LoVo (cell line): ENCODE measurements around the gene CFAP45.

Experiments
- DNase-seq: peaks from one replicate; pipeline ENCODE4 v3.0.0-alpha.2; 2016; ENCODE audit warnings: low spot score

CFAP45 gene

DNA sequence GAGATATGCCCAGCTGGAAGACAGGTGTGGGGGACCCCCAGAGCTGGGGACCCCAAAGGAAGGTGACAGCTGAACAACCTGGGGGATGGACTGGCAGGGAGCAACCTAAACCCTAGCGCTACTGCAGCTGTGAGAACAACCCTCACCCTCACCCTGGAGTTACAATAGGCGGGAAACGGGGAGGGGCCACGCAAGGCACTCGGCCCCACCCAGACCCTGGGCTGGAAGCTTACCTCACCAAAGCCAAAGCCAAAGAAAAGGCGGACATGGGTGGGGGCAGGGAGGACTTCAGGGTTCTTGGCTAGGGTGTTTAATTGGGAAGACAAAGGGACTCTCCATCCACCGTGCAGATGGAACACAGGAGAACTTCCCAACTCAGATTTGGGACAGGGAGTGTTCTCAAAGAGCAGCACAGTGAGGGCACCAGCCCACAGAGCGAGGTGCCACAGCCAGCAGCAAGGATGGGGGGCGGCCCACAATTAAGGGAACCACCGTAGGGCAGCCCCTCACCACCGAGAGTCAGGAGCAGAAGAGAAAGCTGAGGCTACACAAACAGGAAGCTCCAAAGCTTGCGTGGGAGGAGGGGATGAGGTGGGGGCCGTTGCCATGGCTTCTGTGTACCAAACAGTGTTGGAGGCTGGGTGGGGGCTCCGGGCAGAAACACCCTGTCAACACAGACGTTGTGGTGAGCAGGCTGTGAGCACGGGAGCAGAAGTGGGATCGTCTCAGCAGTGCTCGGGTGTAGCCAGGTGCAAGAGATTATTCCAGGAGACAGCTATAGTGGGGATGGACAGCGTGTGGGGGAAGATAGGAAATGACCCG lies 23.4 kb upstream of the CFAP45 start:
- no peak for DNase-seq

- DNase-seq: no peak
These were observed 22.7 kb upstream of the CFAP45 start for GRCh38 chr1:159922511-159923202.

DNA sequence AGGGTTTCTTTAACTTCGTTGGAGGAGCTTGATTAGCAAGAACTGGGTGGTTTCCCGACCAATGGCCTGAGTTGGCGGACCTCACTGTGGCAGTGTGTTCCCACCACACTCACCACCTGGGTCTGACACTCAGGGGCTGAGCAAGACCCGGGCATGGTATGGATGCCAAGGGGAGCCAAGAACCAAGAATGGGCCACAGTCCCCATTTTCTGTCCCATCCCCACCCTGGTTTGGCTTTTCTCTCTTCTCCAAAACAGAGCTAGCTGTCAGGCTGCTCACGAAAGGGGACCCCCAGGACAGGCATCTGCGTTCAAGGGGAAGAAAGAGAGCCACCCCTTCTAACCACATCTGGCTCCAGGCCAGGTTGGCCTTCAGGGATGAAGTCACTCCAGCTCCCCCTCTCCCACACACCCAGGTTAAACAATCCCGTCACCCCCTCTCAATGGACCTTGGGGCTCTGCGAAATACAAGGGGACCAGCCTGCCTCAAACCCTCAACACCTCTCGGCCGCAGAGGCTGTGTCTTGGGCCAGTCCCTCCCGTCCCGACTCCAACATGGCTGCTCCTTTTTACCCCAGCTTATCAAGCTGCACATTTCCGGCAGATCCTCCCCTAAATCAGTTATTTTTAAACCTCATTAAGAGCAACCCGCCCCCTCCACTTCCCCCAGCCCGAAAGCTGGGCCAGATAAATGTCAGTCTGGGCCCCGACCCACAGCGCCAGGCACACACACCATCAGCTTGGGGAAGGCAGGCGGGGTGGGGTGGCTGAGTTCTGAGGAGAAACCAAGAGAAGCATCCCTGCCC lies 21.9 kb upstream of the CFAP45 start:
- DNase-seq: no peak

DNA sequence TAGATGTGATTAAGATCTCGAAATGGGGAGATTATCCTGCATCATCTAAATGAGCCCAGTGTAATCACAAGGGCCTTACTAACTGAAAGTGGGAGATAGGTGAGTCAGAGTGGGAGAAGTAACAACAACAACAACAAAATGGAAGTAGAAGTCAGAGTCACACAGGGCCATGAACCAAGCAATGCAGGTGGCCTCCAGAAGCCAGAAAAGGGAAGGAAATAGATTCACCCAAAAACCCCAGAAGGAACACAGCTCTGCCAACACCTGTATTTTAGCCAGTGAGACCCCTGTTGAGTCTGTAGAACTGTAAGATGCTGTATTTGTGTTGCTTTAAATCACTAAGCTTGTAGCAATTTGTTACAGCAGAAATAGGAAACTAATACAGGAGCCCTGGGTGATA lies 21.3 kb upstream of the CFAP45 start:
- DNase-seq: no peak

DNA sequence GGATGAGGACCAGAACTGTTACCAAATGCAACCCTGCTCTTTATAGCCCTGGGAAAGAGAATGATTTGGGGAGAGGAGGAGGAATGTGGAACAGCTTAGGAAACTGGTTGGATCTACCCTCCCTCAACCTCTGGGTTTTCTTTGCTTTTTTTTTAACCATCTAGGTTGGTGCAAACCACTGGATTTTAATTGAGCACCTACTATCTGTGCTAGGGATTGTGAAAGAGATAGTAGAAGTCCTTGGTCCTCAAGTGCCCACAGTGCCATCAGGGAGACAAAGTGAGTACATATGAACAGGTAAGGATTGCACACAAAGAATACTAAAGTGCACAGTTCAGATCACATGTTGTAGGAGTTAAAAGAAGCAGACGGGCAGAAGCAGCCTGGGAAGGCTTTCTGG lies 20.7 kb upstream of the CFAP45 start:
- no peak for DNase-seq

DNA sequence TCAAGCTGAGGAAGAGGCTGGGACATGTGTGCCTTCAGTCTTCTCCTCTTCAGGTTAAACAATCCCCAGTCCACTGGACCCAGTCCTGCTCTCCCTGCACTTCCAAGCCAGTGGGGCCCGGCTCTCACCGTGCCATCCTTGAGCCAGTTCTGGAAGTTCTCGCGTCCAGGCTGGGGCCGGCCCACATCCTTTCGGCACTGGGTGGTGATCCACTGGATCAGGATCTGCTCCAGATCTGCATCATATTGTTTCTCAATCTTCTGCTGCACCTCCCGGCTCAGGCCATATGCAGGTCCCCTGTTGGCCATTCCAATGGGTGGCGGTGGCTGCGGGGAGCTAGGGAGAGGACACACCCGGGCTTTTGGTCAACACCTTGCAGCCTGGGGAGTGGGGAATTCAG lies 20.2 kb upstream of the CFAP45 start:
- no peak for DNase-seq

GRCh38 chr1:159919236-159919865 lies 19.4 kb upstream of the CFAP45 start:
- DNase-seq: no peak

DNA sequence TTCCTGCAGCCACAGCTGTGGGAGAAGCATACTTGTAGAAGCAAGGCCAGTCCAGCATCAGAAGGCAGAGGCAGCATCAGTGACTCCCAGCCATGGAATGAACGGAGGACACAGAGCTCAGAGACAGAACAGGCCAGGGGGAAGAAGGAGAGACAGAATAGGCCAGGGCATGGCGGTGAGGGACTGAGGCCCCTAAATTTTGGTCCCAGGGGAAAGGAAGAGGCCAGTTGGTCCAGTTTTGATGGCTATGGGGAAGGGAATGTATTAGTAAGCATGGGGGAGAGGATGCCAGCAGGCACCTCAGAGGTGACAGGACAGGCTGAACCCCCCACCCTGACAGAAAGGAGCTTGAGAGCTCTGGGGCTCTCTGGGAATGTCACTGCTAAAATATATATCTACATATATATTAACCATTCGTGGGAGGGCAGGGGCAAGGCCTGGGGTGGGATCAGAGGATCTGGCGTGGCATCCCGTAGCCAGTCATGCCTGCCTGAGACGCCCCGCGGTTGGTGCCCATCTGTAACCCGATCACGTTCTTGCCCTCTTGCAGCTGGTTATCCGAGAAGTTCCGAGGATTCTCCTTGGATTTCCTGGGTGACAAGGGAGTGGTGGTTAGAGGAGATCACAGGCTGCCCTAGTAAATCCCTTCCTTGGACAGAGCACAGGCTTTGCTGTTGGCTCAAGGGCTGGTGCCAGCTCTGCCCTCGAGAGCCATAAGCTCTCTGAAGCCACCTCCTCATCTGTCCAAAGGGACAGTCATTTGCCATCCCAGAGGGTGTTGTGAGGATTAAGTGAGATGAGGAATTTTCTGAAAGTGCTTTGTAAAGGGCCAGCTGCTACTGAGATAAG lies 18.6 kb upstream of the CFAP45 start:
- DNase-seq: no peak

DNA sequence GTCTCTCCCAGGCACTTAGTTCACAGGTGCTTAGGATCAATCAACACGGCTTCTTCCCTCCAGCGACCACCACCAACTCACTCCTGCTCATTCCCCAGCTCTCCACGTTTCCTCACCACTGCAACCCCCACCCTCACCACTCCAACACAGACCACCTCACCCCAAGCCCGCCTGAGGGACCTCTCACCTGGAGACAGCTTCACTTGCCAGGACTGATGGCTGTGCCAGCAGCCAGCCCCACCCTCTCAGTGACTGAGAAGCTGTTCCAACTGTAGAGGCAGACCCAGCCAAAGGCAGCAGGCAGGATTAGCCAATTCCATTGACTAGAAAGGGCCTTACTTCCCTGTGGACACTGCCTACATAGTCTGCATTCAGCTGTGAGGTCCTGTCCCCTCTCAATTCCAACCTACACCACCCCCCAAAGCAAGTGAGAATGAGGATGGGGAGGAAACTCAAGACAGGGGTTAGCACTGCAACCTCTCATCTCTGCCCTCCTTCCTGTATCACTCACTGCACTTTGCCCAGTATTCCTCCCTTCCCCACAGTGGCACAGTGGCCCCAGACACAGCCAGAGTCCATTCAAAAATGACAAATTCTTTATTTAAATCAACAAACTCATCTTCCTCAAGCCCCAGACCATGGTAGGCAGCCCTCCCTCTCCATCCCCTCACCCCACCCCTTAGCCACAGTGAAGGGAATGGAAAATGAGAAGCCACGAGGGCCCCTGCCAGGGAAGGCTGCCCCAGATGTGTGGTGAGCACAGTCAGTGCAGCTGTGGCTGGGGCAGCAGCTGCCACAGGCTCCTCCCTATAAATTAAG lies 17.8 kb upstream of the CFAP45 start:
- DNase-seq: no peak

DNA sequence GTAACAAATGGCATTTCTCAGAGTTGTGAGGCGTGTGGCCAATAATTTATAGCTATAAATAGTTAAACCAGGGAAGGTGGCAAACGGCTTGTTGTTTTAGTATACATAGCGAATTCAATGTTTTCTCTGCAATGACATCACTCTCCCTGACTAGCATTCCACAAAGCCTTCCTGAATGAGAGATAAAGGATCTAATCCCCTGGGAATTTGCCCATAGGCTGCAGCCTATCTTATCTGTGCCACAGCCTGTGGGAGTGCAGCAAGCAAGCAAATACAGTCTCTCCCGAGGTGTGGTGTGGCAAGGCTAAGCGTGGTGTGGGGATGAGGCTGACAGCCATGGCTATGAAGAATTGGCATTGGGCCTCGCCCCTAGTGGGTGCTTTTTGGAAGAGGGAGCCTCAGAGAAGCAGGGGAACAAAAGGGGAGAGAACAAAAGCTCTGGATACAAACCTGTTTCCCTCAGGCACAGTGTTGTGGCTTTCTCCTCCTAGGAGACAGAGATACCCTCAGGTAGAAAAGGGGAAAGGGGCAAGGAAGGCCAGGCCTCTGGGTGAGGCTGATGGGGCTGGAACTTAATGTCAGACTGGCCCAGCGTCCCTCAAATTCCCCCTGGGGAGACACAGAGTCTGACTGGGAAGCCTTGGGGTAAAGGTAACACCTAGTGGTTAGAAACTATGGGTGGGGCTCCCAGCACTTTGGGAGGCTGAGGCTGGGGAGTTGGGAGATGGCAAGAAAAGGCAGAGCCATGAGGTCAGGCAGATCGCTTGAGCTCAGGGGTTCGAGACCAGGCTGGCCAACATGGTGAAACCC lies 16.5 kb upstream of the CFAP45 start:
- peak; percentile 25 for DNase-seq

DNA sequence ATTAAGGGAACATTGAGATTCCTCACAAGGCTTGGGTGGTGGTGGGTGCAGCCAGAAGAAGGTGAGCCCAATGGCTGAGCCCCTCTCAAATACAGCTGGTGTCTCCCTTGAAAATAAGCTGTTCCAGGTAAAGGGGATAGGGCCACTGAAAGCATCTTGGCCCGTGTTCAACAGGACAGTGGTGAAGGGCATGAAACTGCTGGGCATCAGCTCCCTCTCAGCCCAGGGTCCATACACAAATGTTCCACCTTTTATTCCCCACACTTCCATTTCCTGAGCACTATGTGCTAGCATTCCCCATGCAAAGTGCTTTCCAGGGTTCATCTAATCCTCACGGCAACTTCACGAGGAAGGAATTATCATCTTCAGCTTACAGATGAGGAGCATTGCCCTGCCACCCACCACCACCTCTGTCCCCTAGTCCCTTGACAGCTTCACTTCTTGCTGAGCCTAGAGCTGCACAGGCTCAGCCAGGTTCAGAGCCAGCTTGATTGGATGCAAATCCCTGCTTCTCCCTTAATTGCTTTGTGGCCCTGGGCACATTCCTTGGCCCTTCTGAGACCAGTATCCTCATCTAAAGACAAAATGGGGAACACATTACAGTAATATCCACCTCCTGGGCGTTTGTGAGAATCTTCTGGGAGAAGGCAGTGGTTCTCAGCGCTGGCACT lies 15.7 kb upstream of the CFAP45 start:
- no peak for DNase-seq

DNA sequence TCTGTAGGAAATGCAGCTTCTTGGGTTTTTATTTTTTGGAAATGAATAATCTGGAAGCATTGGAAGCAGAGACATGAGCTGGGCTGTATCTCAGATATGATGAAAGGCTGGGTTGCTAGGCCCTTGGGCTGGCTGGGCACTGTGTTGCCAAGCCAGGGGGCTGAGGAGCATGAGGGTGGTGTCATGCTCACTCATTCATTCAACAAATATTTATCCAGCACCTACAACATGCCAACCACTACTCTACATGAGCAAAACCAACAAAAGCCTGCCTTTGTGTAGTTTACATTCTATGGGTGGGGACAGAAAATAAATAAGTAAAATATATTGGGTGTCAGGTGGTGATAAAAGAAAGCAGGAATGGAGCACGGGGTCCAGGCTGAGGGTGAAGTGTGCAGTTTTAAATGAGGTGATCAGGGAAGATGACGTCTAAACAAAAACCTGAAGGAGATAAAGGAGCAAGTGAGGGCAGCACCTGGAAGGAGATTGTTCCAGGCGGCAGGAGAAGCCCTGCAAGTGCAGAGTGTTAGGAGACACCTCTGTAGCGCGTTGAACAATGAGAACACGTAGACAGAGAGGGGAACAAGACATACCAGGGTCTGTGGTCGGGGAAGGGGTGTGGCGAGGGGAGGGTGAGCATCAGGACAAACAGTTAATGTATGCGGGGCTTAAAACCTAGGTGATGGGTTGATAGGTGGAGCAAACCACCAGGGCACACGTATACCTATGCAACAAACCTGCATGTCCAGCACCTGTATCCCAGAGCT lies 14.5 kb upstream of the CFAP45 start:
- no peak for DNase-seq

GRCh38 chr1:159913451-159914192 lies 13.7 kb upstream of the CFAP45 start:
- no peak for DNase-seq

- DNase-seq: no peak
These were observed 11.5 kb upstream of the CFAP45 start for GRCh38 chr1:159911326-159912070.

GRCh38 chr1:159908031-159908940 lies 8.3 kb upstream of the CFAP45 start:
- DNase-seq: no peak

GRCh38 chr1:159906960-159907359 lies 7.0 kb upstream of the CFAP45 start:
- no peak for DNase-seq
